ENCODE measurements around the gene ASIC2.

ASIC2 gene

GRCh38 chr17:33287096-33287725 lies 5.9 kb downstream of the ASIC2 start:
- DNase-seq = no peak

DNA sequence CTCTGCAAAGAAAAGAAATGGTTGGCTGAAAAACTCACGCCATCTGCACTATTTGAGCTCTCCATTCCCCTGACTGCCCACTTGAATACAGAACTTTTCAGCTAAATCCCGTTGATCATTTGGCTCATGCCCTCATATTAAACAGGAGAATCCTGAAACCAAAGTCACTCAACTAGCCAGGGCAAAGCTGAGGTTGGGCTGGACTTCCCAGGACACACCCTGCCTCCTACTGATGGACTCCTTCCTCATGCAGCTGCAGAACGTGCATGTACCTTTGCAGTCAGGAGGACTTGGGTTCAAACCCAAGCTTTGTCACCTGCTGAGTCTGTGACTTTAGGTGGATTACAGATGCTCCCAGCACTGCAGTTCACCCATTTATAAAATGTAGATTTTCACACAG lies 7.7 kb downstream of the ASIC2 start:
- DNase-seq = no peak

GRCh38 chr17:33284022-33284421 lies 9.1 kb downstream of the ASIC2 start:
- no peak for DNase-seq

DNA sequence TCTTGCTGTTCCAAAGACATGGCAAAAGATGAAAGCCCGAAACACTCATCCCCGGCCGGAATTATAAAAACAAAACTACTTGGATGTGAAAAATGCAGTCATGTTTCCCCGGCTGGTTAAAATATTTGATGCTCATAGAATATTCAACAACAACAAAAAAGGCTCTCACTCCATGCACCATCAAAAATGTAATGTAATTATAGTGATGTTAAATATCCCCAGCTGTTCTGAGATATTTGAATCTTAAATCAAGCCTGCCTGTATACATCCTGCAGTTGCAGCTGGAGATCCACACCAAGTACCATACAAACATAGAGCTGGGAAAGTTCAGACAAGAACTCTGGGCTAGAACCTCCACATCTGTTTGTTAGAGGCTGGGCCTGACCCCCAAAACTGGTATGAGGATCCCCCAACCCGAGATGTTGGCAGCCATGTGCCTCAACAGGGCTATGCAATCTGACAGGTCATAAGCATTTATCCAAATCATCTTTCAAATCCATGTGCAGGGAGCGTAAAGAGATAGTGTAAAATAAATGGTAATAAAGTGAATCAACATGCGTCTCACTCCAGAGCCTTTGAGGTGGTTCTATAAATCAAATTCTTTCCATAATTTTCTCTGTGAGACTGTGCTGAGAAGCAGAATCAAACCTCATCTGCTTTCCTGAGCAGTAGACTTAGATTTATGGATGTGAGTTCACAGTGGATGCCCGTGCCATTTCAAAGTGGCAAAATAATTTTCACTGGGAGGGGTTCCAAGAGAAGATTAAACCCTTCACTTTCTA lies 12.7 kb downstream of the ASIC2 start:
- no peak for DNase-seq

GRCh38 chr17:33277436-33278100 lies 15.5 kb downstream of the ASIC2 start:
- no peak for DNase-seq

- DNase-seq = no peak
These were observed 19.2 kb downstream of the ASIC2 start for GRCh38 chr17:33273743-33274410.

GRCh38 chr17:33273271-33273670 lies 19.8 kb downstream of the ASIC2 start:
- DNase-seq = no peak

- no peak for DNase-seq
These were observed 20.7 kb downstream of the ASIC2 start for GRCh38 chr17:33272438-33272837.

DNA sequence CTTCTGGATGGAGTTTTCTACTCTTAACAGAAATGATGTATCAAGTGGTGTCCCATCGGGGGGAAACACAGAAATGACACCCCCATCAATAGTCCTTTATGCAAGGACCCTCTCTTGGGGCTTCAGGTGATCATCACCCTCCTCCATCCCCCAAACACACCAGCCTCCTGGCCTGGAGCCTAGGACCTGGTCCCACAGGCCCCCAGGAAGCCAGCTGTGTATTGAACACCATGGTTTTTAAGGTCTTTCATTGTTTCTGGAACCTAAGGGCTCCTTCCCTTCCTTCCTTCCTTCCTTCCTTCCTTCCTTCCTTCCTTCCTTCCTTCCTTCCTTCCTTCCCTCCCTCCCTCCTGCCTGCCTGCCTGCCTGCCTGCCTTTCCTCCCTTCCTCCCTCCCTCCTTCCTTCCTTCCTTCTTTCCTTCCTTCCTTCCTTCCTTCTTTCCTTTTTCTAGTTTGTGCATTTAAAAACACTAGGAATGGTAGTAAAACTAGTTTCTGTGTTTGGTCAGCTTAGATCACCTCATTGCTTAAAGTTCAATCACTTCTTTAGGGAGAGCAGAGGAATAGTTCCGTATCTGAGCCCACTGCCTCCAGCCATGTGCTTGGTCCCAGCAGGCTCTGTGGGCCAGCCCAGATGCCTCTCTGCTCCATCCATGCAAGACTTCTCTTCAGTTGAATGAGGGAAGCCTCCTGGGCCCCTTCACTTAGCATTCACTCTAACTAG lies 23.6 kb downstream of the ASIC2 start:
- no peak for DNase-seq

- DNase-seq = no peak
These were observed 25.1 kb downstream of the ASIC2 start for GRCh38 chr17:33267851-33268548.

DNA sequence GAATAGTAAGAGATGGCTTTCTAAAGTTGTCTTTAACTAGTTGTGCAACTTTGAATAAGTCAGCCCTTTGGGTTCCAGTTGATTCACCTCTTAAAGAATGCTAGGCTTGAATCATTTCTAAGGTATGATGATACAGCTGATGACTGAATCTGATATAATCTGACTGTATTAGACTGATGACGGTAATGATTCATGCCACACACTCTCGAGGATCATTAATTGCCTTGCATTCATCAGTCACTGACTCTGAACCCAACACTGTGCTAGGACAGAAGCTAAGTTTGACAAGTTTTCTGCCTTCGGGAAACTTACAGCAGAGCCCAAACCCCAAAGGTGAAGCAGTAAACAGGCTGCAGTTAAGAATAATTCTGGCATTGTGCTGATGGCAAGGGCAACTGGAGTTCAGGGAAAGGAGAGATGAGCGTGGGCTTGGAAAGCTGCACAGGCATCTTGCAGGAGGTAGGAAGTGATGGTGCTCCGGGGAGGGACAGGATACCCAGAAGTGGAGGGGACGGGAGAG lies 25.8 kb downstream of the ASIC2 start:
- no peak for DNase-seq

GRCh38 chr17:33266611-33267010 lies 26.5 kb downstream of the ASIC2 start:
- DNase-seq = no peak

DNA sequence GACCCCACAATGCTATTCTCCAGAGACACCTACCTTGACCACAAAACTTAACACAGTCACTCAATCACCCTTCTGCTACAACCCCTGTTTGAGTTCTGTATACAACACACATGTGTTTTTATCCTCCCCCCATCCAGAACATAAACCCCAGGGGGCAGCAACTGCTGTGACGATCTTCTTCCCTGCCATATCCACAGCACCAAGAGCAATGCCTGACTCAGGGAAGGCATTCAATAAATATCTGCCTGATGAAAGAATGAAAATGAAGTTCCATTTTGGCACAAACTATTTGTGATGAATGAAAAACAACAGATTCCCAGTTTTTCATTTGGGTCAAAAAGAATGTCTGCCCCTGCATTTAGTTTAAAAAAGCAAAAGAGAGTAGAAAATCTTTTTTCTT lies 27.0 kb downstream of the ASIC2 start:
- DNase-seq = no peak

- DNase-seq = no peak
These were observed 29.7 kb downstream of the ASIC2 start for GRCh38 chr17:33263396-33263795.

- no peak for DNase-seq
These were observed 30.6 kb downstream of the ASIC2 start for GRCh38 chr17:33262266-33263123.

DNA sequence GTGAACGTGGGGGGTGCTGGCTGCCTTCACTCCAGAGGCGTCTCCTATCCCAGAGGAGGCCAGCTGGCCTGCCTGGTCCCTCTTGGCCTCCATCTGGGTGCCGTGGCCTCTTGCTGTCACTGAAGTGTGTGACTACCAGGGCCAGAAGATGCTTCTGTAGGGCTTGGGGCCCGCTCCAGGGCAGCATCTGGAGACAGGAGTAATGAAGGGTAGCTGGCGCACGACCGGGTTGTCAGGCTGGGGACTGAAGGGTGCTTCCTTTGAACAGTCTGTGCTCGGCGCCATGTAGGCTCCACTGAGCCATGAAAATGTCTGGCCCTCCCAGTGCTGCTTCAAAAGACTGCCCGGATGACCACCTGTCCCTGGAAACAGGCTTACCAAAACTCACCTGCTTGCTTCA lies 31.3 kb downstream of the ASIC2 start:
- no peak for DNase-seq

DNA sequence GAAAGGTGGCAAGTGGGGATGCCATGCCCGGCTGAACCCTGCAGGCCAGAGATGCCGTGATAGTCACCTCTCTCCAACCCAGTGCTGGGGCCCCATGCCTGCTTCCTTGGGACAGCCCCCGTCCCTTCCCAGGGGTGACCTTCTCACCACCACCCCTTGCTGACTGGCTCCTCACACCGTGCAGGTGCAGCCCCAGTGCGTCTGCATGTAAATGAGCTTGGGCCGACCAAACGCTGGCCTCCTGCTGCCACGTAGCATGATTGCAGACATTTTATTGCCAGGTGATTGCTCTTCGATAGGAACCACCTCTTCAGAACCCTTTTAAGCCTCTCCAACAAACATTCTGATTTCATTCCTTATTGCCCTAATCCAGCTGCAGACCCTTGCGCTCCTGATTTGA lies 32.5 kb downstream of the ASIC2 start:
- no peak for DNase-seq

DNA sequence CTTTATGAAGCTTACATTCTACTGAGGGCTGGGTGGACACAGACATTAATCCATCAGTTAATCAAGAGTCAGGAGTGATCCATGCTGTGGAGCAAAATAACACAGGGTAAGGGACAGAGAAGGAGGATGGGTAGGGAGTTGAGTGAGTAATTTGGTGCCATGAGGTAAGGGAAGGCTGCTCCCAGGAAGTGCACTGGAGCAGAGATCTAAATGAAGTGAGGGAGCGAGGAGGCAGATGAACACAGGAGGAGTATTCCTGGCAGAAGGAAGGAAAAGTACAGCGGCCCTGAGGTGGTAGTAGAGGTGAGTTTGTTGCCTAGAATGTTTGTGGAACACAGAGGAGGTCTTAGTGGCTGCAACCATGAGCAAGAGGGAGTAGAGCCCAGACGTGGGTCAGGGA lies 34.8 kb downstream of the ASIC2 start:
- no peak for DNase-seq

- no peak for DNase-seq
These were observed 47.9 kb downstream of the ASIC2 start for GRCh38 chr17:33245183-33245582.

- DNase-seq = no peak
These were observed 49.4 kb downstream of the ASIC2 start for GRCh38 chr17:33243732-33244131.

All from NK-92 treated with Interleukin-12 subunit alpha and Interleukin-12 subunit beta, amount 100 ng/mL, for 24 hours (cell line).